Peyer's patch (tissue), 4 donors: ENCODE measurements around the gene SERINC5. TPM values are rescaled to one million over a fixed set of nuclear protein-coding genes. Genes with fewer than 3 reads are reported as not detected.

Source experiments
- DNase-seq, 3 donors: peaks; one replicate each; pipeline ENCODE4 v3.0.0-alpha.2; 2017 to 2019
- H3K27ac ChIP-seq, 4 donors: fragments of 200-600 bp; sonication (generic); one replicate each; pipeline ENCODE4 v1.5.1; 2016 to 2019
- H3K27me3 ChIP-seq, 2 donors: fragments of 200-600 bp; sonication (generic); one replicate each; pipeline ENCODE4 v1.5.1; 2019
- H3K36me3 ChIP-seq, 3 donors: fragments of 200-600 bp; sonication (generic); one replicate each; pipeline ENCODE4 v1.5.1; 2016 to 2019
- H3K4me1 ChIP-seq, 4 donors: fragments of 200-600 bp; sonication (generic); one replicate each; pipeline ENCODE4 v1.5.1; 2016 to 2019
- H3K4me3 ChIP-seq, 4 donors: fragments of 200-600 bp; sonication (generic); 1 replicate in 3 of 4; 2 replicates in 1 of 4; pipeline ENCODE4 v1.5.1; 2016 to 2019; ENCODE audit warnings: mild to moderate bottlenecking in 1 of 4
- H3K9me3 ChIP-seq, 4 donors: fragments of 200-600 bp; sonication (generic); one replicate each; pipeline ENCODE4 v1.5.1; 2016 to 2019; ENCODE audit warnings: mild to moderate bottlenecking in 1 of 4
- POLR2A ChIP-seq, 2 donors: fragments of 450-650 bp; IDR thresholded peaks; one replicate each; pipeline ENCODE4 v1.5.1; 2017; ENCODE audit warnings: antibody characterized with exemption in 2 of 2, mild to moderate bottlenecking in 2 of 2, moderate library complexity in 2 of 2
- total RNA-seq, 4 donors: library from RNA; depleted of rRNA; stranded (reverse); fragments of >200 nt; gene quantifications; one replicate each; pipeline ENCODE4 v1.1.0, GENCODE V29; 2016
- TF ChIP-seq, protein P1 (sequence below), 6 experiments: fragments of 450-650 bp in 4 of 6; fragments of 200-600 bp in 2 of 6; sonication (generic) in 1 of 6; IDR thresholded peaks; one replicate each; pipeline ENCODE4 v1.5.1; 2017 to 2019; ENCODE audit warnings: antibody characterized with exemption in 6 of 6, mild to moderate bottlenecking in 3 of 6, moderate library complexity in 1 of 6

SERINC5 gene
- total RNA-seq, 4 donors from 2014 or later = 22.3 to 40.9 (median 30.3) TPM

DNA sequence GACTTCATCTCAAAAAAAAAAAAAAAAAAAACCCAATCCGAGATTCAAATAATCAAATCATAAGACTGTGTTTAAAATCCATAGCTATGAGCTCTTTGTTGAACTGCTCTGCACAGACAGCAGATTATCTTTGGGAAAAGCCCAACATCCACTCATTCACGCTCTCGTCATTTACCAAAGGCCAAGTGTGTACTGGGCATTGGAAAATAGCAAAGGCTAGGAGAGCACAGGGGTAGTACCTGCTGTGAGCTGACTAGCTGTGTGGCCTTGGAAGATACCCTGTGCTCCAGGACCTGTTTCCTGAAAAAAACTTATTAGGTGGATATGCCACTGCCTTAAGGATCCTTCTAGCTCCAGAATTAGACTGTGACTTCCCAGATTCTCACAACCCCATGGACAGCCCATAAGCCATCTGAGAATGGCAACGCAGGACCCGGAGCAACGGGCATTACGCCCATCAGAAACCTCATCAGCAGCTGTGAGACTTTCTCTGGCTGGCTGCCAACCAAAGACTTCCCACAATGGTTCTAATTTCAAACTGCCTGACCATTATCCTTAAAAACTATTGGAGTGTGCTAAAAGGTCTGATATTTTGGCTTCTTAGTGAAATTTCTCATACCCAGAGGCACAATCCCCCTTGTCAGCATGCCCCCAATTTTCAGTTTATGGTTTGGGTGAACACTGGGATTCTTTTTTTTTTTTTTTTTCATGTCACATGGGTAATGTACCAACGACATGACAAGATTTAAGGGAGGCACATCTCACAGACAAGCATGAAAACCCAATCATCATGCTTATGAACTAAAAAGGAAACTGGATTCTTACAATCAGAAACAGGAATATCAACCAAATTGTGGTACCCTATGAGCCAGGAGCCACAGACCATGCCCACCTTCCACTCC is 16.8 kb downstream of the SERINC5 start:
- Histone ChIP-seq H3K9me3 (no peaks in the 10 kb centered on the region), H3K4me3 (no peak overlapping the region), H3K27me3 (no peaks in the 10 kb centered on the region), H3K27ac (peak overlapping the region in 1 of 4 donors; percentile 26), H3K36me3 (peaks cover 0 to 6% (median 0%) of the 10 kb centered on the region in 3 donors), H3K4me1 (peaks cover 0 to 20% (median 3%) of the 10 kb centered on the region in 4 donors)
- peak in 2 of 3 donors; percentile 51 to 71 for DNase-seq
- no peak for TF ChIP-seq POLR2A (IDR thresholded peaks at IDR 0.05)
- TF ChIP-seq, protein P1, sequence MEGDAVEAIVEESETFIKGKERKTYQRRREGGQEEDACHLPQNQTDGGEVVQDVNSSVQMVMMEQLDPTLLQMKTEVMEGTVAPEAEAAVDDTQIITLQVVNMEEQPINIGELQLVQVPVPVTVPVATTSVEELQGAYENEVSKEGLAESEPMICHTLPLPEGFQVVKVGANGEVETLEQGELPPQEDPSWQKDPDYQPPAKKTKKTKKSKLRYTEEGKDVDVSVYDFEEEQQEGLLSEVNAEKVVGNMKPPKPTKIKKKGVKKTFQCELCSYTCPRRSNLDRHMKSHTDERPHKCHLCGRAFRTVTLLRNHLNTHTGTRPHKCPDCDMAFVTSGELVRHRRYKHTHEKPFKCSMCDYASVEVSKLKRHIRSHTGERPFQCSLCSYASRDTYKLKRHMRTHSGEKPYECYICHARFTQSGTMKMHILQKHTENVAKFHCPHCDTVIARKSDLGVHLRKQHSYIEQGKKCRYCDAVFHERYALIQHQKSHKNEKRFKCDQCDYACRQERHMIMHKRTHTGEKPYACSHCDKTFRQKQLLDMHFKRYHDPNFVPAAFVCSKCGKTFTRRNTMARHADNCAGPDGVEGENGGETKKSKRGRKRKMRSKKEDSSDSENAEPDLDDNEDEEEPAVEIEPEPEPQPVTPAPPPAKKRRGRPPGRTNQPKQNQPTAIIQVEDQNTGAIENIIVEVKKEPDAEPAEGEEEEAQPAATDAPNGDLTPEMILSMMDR (IDR thresholded peaks at IDR 0.05) = no peak

DNA sequence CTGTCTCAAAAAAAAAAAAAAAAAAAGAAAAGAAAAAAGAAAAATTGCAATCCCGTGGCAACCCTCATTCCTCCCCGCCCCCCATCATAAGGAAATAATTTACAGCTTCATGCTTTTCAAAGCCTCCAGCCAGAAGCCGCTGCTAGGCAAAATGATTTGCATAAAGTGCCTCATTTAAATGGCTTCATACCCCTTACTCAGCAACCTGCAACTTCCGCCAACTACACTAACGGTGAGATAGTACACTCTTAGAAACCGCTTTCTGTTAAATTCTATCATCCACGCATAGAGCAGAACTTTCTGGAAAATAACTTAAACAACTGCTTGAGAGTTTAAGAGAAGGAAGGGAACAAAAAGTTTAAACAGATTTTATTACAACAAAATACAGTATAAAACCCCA is 17.8 kb downstream of the SERINC5 start:
- peak in 1 of 3 donors; percentile 40 for DNase-seq
- Histone ChIP-seq H3K27me3 (no peaks in the 10 kb centered on the region), H3K9me3 (no peaks in the 10 kb centered on the region), H3K36me3 (peaks cover 0 to 6% (median 0%) of the 10 kb centered on the region in 3 donors), H3K4me3 (no peak overlapping the region), H3K27ac (no peak overlapping the region), H3K4me1 (peaks cover 0 to 20% (median 3%) of the 10 kb centered on the region in 4 donors)
- TF ChIP-seq, protein P1 (IDR thresholded peaks at IDR 0.05) = no peak
- no peak for TF ChIP-seq POLR2A (IDR thresholded peaks at IDR 0.05)

DNA sequence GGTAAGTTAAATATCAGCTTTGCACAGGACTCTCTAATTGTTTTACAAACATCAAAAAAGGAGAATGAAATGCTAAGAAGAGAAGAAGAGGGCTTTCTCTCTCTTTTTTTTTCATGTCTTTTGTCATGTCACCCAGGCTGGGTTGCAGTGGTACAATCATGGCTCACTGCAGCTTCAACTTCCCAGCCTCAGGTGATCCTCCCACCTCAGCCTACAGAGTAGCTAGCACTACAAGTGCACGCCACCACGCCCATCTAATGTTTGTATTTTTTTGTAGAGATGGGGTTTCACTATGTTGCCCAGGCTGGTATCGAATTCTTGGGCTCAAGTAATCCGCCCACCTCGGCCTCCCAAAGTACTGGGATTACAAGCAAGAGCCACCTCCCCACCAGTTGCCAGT is 18.6 kb downstream of the SERINC5 start:
- Histone ChIP-seq H3K9me3 (no peaks in the 10 kb centered on the region), H3K4me1 (peaks cover 0 to 20% (median 3%) of the 10 kb centered on the region in 4 donors), H3K27ac (no peak overlapping the region), H3K27me3 (no peaks in the 10 kb centered on the region), H3K36me3 (peaks cover 0 to 6% (median 0%) of the 10 kb centered on the region in 3 donors), H3K4me3 (no peak overlapping the region)
- TF ChIP-seq, protein P1 (IDR thresholded peaks at IDR 0.05) = no peak
- TF ChIP-seq POLR2A (IDR thresholded peaks at IDR 0.05) = no peak
- no peak for DNase-seq

DNA sequence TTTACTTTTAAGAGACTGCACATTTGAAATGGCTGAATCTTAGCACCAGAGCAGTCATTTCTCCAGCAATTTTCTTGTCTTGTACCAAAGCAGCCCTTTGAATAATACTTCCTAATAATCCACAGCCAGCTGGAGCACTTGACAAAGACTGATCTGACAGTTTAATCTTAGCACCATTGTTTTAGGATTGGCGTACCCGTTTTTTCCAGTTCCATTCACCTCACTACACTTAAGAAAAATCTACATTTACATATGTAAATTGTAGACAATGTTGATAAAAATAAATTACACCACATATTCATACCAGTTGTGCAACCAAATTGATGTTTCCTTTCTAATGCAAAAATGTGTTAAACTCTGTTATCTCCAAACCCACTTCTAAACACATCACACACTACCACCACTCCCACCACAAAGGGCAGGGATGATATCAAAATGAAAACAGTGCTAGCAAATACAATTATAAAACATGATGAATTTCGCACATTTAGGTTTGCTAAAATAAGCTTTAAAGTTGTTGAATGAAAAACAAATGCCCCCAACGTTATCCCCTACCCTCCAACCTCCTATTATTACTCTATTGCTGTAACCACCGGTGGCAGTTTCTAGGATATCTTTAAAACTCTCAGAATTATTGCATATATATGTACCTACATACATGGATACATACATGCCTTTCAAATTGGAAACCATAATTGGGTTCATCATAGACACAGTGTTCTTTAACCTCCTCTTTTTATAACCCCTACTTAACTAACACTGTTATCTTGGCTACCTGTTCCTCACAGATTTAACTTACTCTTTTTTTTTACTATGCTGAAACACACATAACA is 21.5 kb downstream of the SERINC5 start:
- Histone ChIP-seq H3K4me1 (peaks cover 0 to 21% (median 0%) of the 10 kb centered on the region in 4 donors), H3K9me3 (no peaks in the 10 kb centered on the region), H3K4me3 (no peak overlapping the region), H3K36me3 (no peaks in the 10 kb centered on the region), H3K27ac (no peak overlapping the region), H3K27me3 (no peaks in the 10 kb centered on the region)
- no peak for DNase-seq
- TF ChIP-seq, protein P1 (IDR thresholded peaks at IDR 0.05) = no peak
- no peak for TF ChIP-seq POLR2A (IDR thresholded peaks at IDR 0.05)

DNA sequence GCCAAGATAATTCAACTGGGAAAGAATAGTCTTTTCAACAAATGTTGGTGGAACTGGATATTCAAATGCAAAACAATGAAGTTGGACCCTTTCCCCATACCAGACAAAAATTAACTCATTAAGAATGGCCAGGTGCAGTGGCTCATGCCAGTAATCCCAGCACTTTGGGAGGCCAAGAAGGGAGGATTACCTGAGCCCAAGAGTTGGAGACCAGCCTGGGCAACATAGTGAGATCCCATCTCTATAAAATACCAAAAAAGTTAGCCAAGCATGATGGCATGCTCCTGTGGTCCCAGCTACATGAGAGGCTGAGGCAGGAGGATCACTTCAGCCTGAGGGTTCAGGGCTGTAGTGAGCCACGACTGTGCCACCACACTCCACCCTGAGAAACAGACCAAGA is 24.2 kb downstream of the SERINC5 start:
- Histone ChIP-seq H3K27ac (no peak overlapping the region), H3K36me3 (no peaks in the 10 kb centered on the region), H3K4me1 (peaks cover 0 to 11% (median 0%) of the 10 kb centered on the region in 4 donors), H3K4me3 (no peak overlapping the region), H3K9me3 (no peaks in the 10 kb centered on the region), H3K27me3 (no peaks in the 10 kb centered on the region)
- TF ChIP-seq, protein P1 (IDR thresholded peaks at IDR 0.05) = no peak
- TF ChIP-seq POLR2A (IDR thresholded peaks at IDR 0.05) = no peak
- no peak for DNase-seq
